PFSK-1 (cell line): ENCODE measurements around the gene MBD5.

Experiments used
- POLR2AphosphoS5 ChIP-seq: IDR thresholded peaks from 2 replicates; pipeline ENCODE4 v1.6.1; 2012; ENCODE audit warnings: low read depth, mild to moderate bottlenecking, control low read depth, low read length, moderate library complexity
- REST ChIP-seq, 2 experiments: IDR thresholded peaks; 2 replicates each; pipeline versions ENCODE4 v1.6.1 to v1.8.0; 2011 to 2012; ENCODE audit warnings: low read depth in 2 of 2, low read length in 2 of 2, control low read depth in 1 of 2, inconsistent platforms in 1 of 2, mild to moderate bottlenecking in 1 of 2, moderate library complexity in 1 of 2; ENCODE audit not compliant: insufficient read depth in 1 of 2
- SIN3A ChIP-seq: IDR thresholded peaks from 2 replicates; pipeline ENCODE4 v1.6.1; 2012; ENCODE audit warnings: mild to moderate bottlenecking, low read length, moderate library complexity, borderline replicate concordance; ENCODE audit not compliant: insufficient read depth
- TAF1 ChIP-seq: IDR thresholded peaks from 2 replicates; pipeline ENCODE4 v1.6.1; 2012; ENCODE audit warnings: low read length, control low read depth, borderline replicate concordance; ENCODE audit not compliant: insufficient read depth

- TF ChIP-seq SIN3A (no peak), POLR2AphosphoS5 (no peak), TAF1 (no peak), REST (IDR thresholded peaks at IDR 0.05; ENCODE audit: insufficient read depth in 1 of 2, low read depth in 2 of 2, low read length in 2 of 2) (no peak)
Measured at GRCh38 chr2:148298196-148298595, 277.3 kb downstream of the MBD5 start.
